Measurements from ENCODE around the gene CAPN8.

The CAPN8 gene

GRCh38 chr1:223512057-223512456 lies 153.4 kb downstream of the CAPN8 start:
- ATAC-seq (ENCODE audit: insufficient read depth, low read depth): no peak
- Histone ChIP-seq H3K4me2 (ENCODE audit: insufficient read depth, low read length) (no peak overlapping the region), H3K36me3 (ENCODE audit: insufficient read depth, low read length) (no peaks in the 10 kb centered on the region), H3K9ac (ENCODE audit: low read depth, low read length) (no peak overlapping the region), H3K4me3 (ENCODE audit: low read depth in 1 of 2, low read length in 2 of 2) (no peak overlapping the region), H3K9me3 (ENCODE audit: insufficient read depth, low read length, severe bottlenecking) (peaks cover 3% of the 10 kb centered on the region), H4K20me1 (ENCODE audit: insufficient read depth, low read length) (no peaks in the 10 kb centered on the region), H3K27me3 (ENCODE audit: insufficient read depth, low read length, poor library complexity) (peaks cover 7% of the 10 kb centered on the region), H3K27ac (ENCODE audit: low read length) (no peak overlapping the region), H3K79me2 (ENCODE audit: insufficient read depth, low read length) (no peaks in the 10 kb centered on the region), H2AFZ (ENCODE audit: low read depth, low read length) (no peak overlapping the region), H3K4me1 (ENCODE audit: insufficient read depth, low read length) (peaks cover 24% of the 10 kb centered on the region)
- no peak for DNase-seq
- no peak for TF ChIP-seq EZH2 (IDR thresholded peaks at IDR 0.05; ENCODE audit: borderline replicate concordance, low read depth, low read length, severe bottlenecking)
- no peak for TF ChIP-seq CTCF (IDR thresholded peaks at IDR 0.05; ENCODE audit: borderline replicate concordance, extremely low read depth, low read length, poor library complexity, severe bottlenecking)

GRCh38 chr1:223508796-223509195 lies 156.7 kb downstream of the CAPN8 start:
- H3K27me3 ChIP-seq (ENCODE audit: insufficient read depth, low read length, poor library complexity): no peaks in the 10 kb centered on the region
- no peak for TF ChIP-seq CTCF (IDR thresholded peaks at IDR 0.05; ENCODE audit: borderline replicate concordance, extremely low read depth, low read length, poor library complexity, severe bottlenecking)
- TF ChIP-seq EZH2 (IDR thresholded peaks at IDR 0.05; ENCODE audit: borderline replicate concordance, low read depth, low read length, severe bottlenecking): no peak
- no peak for ATAC-seq (ENCODE audit: insufficient read depth, low read depth)

GRCh38 chr1:223504741-223505140 lies 160.8 kb downstream of the CAPN8 start:
- TF ChIP-seq CTCF (IDR thresholded peaks at IDR 0.05; ENCODE audit: borderline replicate concordance, extremely low read depth, low read length, poor library complexity, severe bottlenecking) (no peak), EZH2 (IDR thresholded peaks at IDR 0.05; ENCODE audit: borderline replicate concordance, low read depth, low read length, severe bottlenecking) (no peak)
- Histone ChIP-seq H3K4me2 (ENCODE audit: insufficient read depth, low read length) (no peak overlapping the region), H3K4me3 (ENCODE audit: low read depth in 1 of 2, low read length in 2 of 2) (no peak overlapping the region), H3K27ac (ENCODE audit: low read length) (no peak overlapping the region), H4K20me1 (ENCODE audit: insufficient read depth, low read length) (no peaks in the 10 kb centered on the region), H3K27me3 (ENCODE audit: insufficient read depth, low read length, poor library complexity) (no peaks in the 10 kb centered on the region), H3K4me1 (ENCODE audit: insufficient read depth, low read length) (no peaks in the 10 kb centered on the region), H3K9me3 (ENCODE audit: insufficient read depth, low read length, severe bottlenecking) (no peaks in the 10 kb centered on the region), H3K36me3 (ENCODE audit: insufficient read depth, low read length) (no peaks in the 10 kb centered on the region), H3K79me2 (ENCODE audit: insufficient read depth, low read length) (no peaks in the 10 kb centered on the region), H2AFZ (ENCODE audit: low read depth, low read length) (no peak overlapping the region), H3K9ac (ENCODE audit: low read depth, low read length) (no peak overlapping the region)
- no peak for ATAC-seq (ENCODE audit: insufficient read depth, low read depth)
- DNase-seq: no peak

More at GRCh38 chr1:223508796-223509195, 156.7 kb downstream of the CAPN8 start:
- Histone ChIP-seq H3K36me3 (ENCODE audit: insufficient read depth, low read length) (no peaks in the 10 kb centered on the region), H3K4me1 (ENCODE audit: insufficient read depth, low read length) (no peaks in the 10 kb centered on the region), H3K4me3 (ENCODE audit: low read depth in 1 of 2, low read length in 2 of 2) (no peak overlapping the region), H4K20me1 (ENCODE audit: insufficient read depth, low read length) (no peaks in the 10 kb centered on the region), H3K27ac (ENCODE audit: low read length) (no peak overlapping the region), H3K4me2 (ENCODE audit: insufficient read depth, low read length) (no peak overlapping the region), H2AFZ (ENCODE audit: low read depth, low read length) (no peak overlapping the region), H3K9ac (ENCODE audit: low read depth, low read length) (no peak overlapping the region), H3K79me2 (ENCODE audit: insufficient read depth, low read length) (no peaks in the 10 kb centered on the region), H3K9me3 (ENCODE audit: insufficient read depth, low read length, severe bottlenecking) (peaks cover 3% of the 10 kb centered on the region)
- no peak for DNase-seq

GRCh38 chr1:223503348-223503747 lies 162.2 kb downstream of the CAPN8 start:
- no peak overlapping the region for H3K4me2 ChIP-seq (ENCODE audit: insufficient read depth, low read length)
- no peaks in the 10 kb centered on the region for H3K36me3 ChIP-seq (ENCODE audit: insufficient read depth, low read length)
- TF ChIP-seq CTCF (IDR thresholded peaks at IDR 0.05; ENCODE audit: borderline replicate concordance, extremely low read depth, low read length, poor library complexity, severe bottlenecking) (no peak), EZH2 (IDR thresholded peaks at IDR 0.05; ENCODE audit: borderline replicate concordance, low read depth, low read length, severe bottlenecking) (no peak)
- H3K9ac ChIP-seq (ENCODE audit: low read depth, low read length): no peak overlapping the region
- H3K4me3 ChIP-seq (ENCODE audit: low read depth in 1 of 2, low read length in 2 of 2): no peak overlapping the region
- ATAC-seq (ENCODE audit: insufficient read depth, low read depth) (no peak), DNase-seq (no peak)
- H2AFZ ChIP-seq (ENCODE audit: low read depth, low read length): no peak overlapping the region
- H3K9me3 ChIP-seq (ENCODE audit: insufficient read depth, low read length, severe bottlenecking): no peaks in the 10 kb centered on the region
- no peaks in the 10 kb centered on the region for H4K20me1 ChIP-seq (ENCODE audit: insufficient read depth, low read length)
- no peak overlapping the region for H3K27ac ChIP-seq (ENCODE audit: low read length)
- H3K27me3 ChIP-seq (ENCODE audit: insufficient read depth, low read length, poor library complexity): no peaks in the 10 kb centered on the region
- H3K4me1 ChIP-seq (ENCODE audit: insufficient read depth, low read length): no peaks in the 10 kb centered on the region
- no peaks in the 10 kb centered on the region for H3K79me2 ChIP-seq (ENCODE audit: insufficient read depth, low read length)

Measured in DND-41 (cell line).